HepG2 (cell line): Measurements from ENCODE around the gene WAS. TPM values are rescaled to one million over a fixed set of nuclear protein-coding genes. Genes with fewer than 3 reads are reported as not detected.
A peak's percentile ranks its signal among the peaks of the same experiment; 100 is the strongest.

Source experiments
- DMTF1 ChIP-seq: sonication (generic); formaldehyde crosslinking; IDR thresholded peaks from 2 replicates; pipeline ENCODE4 v1.4.0; 2020; ENCODE audit warnings: mild to moderate bottlenecking, missing genetic modification reagents
- FOXP4 ChIP-seq: sonication (generic); formaldehyde crosslinking; IDR thresholded peaks from 2 replicates; pipeline ENCODE4 v1.4.0; 2020; ENCODE audit warnings: missing genetic modification reagents
- HNF4A ChIP-seq: sonication (generic); formaldehyde crosslinking; IDR thresholded peaks from 2 replicates; pipeline ENCODE4 v1.4.0; 2020; ENCODE audit warnings: missing genetic modification reagents
- LRRFIP1 ChIP-seq: sonication (generic); formaldehyde crosslinking; conservative IDR thresholded peaks from 2 replicates; pipeline ENCODE4 v1.4.0; 2020; ENCODE audit warnings: missing genetic modification reagents
- MED1 ChIP-seq: sonication (generic); formaldehyde crosslinking; IDR thresholded peaks from 2 replicates; pipeline ENCODE4 v1.4.0; 2020; ENCODE audit warnings: missing genetic modification reagents
- MNT ChIP-seq: fragments of 450-650 bp; IDR thresholded peaks from 2 replicates; pipeline ENCODE4 v1.6.1; 2016
- MXI1 ChIP-seq: IDR thresholded peaks from 3 replicates; pipeline ENCODE4 v1.6.1; 2012; ENCODE audit warnings: low read depth, low read length, inconsistent platforms, borderline replicate concordance
- PAXIP1 ChIP-seq: sonication (generic); formaldehyde crosslinking; conservative IDR thresholded peaks from 2 replicates; pipeline ENCODE4 v1.4.0; 2020; ENCODE audit warnings: mild to moderate bottlenecking, missing genetic modification reagents, moderate library complexity
- POLR2G ChIP-seq: fragments of 200-400 bp; formaldehyde crosslinking; IDR thresholded peaks from 2 replicates; pipeline ENCODE4 v1.6.1; 2018; ENCODE audit warnings: mild to moderate bottlenecking, low read depth, low read length, moderate library complexity
- RXRB ChIP-seq: IDR thresholded peaks from 2 replicates; pipeline ENCODE4 v1.6.1; 2016; ENCODE audit warnings: borderline replicate concordance, missing genetic modification reagents, missing compliant biosample characterization
- SOX6 ChIP-seq, 2 experiments: fragments of 450-650 bp in 1 of 2; sonication (generic) in 1 of 2; formaldehyde crosslinking in 1 of 2; IDR thresholded peaks; 2 replicates each; pipeline versions ENCODE4 v1.4.0 to v1.6.1; 2017 to 2020; ENCODE audit warnings: antibody characterized with exemption in 1 of 2, mild to moderate bottlenecking in 1 of 2, missing genetic modification reagents in 1 of 2
- TAF1 ChIP-seq: sonication (generic); formaldehyde crosslinking; IDR thresholded peaks from 2 replicates; pipeline ENCODE4 v1.4.0; 2020; ENCODE audit warnings: missing genetic modification reagents
- ZBTB34 ChIP-seq: sonication (generic); formaldehyde crosslinking; IDR thresholded peaks from 2 replicates; pipeline ENCODE4 v1.8.0; 2022; ENCODE audit warnings: mild to moderate bottlenecking, missing genetic modification reagents
- ZKSCAN5 ChIP-seq: sonication (generic); formaldehyde crosslinking; IDR thresholded peaks from 2 replicates; pipeline ENCODE4 v1.5.1; 2020; ENCODE audit warnings: mild to moderate bottlenecking, missing genetic modification reagents
- ZSCAN29 ChIP-seq: sonication (generic); formaldehyde crosslinking; conservative IDR thresholded peaks from 2 replicates; pipeline ENCODE4 v1.4.0; 2020; ENCODE audit warnings: mild to moderate bottlenecking, missing genetic modification reagents
- polyA plus RNA-seq, 8 experiments: library from polyadenylated mRNA; depleted of rRNA in 3 of 8; stranded (reverse) in 7 of 8; unstranded in 1 of 8; fragments of >200 nt; fragmentation: Illumina TruSeq in 4 of 8; extraction: Trizol in 4 of 8; gene quantifications; 2 replicates each; pipeline versions ENCODE4 v1.2.1 to v1.2.3, GENCODE V29; 2011 to 2016; ENCODE audit warnings: low read depth in 4 of 8, missing spikeins in 1 of 8, mixed read lengths in 1 of 8; ENCODE audit not compliant: insufficient read depth in 1 of 8
- total RNA-seq, 5 experiments: library from RNA; depleted of rRNA; stranded (reverse); fragments of >200 nt; fragmentation: Illumina TruSeq; extraction: Trizol; gene quantifications; 2 replicates each; pipeline ENCODE4 v1.2.3, GENCODE V29; 2016; ENCODE audit warnings: low read depth in 1 of 5

WAS gene
- total and polyA plus RNA-seq, 2 of the 13 experiments (the other 11 are each of a cell fraction or from before 2014, with no cell fraction given): 0.11 TPM; not detected in 1

GRCh38 chrX:48711929-48712505 lies 28.4 kb downstream of the WAS start (continued):
- TF ChIP-seq ZBTB34 (no peak), MED1 (CRISPR knock-in tag) (0 out of 2 replicates have a peak, but pooled peaks have one; percentile 43), RXRB (CRISPR knock-in tag) (no peak), TAF1 (0 out of 2 replicates have a peak, but pooled peaks have one; percentile 14), ZSCAN29 (CRISPR knock-in tag) (0 out of 2 replicates have a peak, but pooled peaks have one; percentile 47), HNF4A (CRISPR knock-in tag) (peak; percentile 62), LRRFIP1 (CRISPR knock-in tag) (no peak), ZKSCAN5 (CRISPR knock-in tag) (no peak), FOXP4 (CRISPR knock-in tag) (no peak), DMTF1 (CRISPR knock-in tag) (no peak), MNT (no peak), MXI1 (no peak; the same call in 2 of the 3 replicates), PAXIP1 (CRISPR knock-in tag) (peak; percentile 44), POLR2G (0 out of 2 replicates have a peak, but pooled peaks have one; percentile 27), SOX6 (IDR thresholded peaks at IDR 0.05) (no peak), SOX6 (CRISPR knock-in tag; IDR thresholded peaks at IDR 0.05) (no peak)
